Measurements from ENCODE around the gene CERS6. TPM values are rescaled to one million over a fixed set of nuclear protein-coding genes. Genes with fewer than 3 reads are reported as not detected.

CERS6 gene
- total RNA-seq, 1 donor from 2014 or later, result 25.7 TPM

DNA sequence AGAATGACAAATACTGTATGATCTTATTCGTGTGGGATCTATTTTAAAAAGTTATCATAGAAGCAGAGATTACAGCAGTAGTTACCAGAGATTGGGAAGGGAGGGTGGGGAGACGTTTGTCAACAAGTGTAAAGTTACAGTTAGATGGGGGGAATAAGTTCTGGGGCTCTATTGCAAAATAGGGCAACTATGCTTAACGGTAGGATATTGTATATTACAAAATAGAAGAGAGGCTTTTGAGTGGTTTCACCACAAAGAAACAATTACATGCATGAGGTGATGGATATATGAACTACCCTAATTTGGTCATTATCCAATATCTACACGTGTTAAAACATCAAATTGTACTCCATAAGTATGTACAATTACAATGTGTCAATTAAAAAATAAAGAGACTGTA lies 223.0 kb downstream of the CERS6 start:
- no peak for DNase-seq

DNA sequence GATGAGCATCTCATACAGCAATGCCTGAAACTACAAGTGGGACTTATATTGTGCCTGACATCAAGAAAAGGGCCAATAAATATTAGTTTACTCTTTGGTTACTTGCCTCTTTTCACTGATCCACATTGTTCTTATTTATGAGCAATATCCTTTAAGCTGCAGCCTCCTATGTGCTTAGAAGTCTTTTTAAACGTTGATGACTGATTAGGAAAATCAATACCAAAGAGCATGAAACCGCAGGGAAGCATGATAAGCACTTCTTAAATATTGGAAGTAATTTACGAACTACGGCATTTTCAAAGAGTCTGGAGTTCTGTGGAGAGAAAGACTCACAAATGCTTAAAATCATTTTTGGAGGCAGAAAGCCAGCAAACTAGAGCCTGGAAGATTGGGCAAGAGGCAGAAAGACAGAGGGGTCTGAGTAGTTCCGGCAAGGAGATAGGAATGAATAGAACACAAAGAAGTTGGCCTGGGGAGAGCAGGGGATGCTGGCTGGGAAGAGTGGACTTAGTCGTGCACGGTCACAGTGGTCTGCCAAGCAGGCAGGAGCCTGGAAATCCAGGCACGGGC lies 223.8 kb downstream of the CERS6 start:
- no peak for DNase-seq

DNA sequence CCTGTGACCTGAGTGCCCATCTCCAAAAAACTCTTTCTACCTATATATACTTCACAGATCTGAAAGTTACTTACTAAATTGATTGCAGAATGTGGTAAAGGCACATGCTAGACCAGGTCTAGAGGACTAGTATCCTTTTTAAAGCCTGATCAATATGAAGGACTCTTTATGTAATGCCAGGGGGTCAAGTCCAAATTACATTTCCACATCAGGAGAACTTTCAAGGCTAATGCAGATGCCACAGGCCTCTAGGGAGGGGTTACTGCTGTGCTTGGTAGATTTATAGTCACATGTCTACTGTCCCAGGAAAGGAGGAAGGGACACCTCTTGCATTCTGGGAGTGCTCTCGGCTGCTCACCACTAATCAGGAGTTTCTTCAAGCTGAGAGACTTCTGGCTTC lies 227.9 kb downstream of the CERS6 start:
- DNase-seq, result no peak

DNA sequence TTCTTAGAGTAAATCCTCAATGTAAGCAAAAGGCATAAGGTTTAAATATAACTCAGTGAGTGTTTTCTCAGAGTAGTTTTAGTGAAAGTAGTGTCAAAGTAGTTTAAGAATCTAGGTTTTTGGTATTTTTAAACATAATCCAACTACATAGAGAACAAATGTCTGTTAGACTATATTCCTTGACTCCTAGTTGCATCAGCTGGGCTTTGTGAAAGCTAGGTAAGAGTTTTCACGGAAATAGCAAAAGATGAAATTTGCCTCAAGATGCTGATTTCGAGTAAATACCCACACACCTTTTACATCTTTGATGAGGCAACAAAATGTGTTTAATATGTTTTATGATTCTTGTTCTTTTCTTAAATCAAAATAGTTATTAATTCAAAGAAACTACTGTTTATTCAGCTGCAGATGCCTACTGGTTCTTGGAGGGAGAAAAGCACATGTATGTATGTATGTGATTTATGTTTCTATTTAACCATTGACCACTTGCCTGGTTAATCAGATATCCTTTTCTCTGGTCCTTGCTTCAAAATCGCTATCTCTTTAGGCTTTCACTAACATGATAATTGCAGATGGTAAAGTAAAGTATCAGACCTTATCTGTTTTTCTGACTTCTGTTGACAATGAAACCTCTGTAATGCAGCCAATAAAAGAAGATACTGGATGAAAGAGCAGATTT lies 229.0 kb downstream of the CERS6 start:
- no peak for DNase-seq

DNA sequence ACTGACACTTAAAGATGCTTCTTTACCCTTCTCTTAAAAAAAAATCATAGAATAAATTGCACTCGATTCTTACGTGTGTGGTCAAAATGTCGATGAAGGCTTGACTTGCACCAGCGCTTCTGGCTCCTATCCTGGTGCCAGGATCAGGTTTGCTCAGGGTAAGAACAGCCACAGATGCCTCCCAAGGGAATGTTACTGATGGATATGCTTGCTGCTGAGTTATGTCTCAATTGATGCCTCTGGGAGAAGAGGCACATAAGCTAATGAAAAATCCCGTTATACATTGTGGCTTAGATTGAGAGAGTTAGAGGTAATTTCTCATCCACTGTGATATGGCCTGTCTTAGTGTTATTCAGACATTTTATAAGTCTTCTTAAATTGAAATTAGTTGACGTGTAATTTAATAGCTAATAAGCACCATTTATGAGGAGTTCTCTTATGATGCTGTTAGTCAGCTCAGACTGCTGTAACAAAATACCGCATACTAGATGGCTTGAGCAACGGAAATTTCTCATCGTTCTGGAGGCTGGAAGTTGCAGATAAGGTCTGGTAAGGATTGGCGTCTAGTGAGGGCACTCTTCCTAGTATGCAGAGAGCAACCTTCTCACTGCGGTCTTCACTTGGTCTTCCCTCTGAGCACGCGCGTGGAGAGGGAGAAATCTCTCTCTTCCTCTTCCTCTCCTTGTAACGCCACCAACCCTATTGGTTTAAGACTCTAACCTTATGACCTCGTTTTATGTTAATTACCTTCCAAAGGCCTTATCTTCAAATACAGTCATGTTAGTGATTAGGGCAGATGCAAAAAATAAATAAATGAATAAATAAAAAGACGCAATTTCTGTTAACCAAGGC lies 229.8 kb downstream of the CERS6 start:
- peak; percentile 29 for DNase-seq

DNA sequence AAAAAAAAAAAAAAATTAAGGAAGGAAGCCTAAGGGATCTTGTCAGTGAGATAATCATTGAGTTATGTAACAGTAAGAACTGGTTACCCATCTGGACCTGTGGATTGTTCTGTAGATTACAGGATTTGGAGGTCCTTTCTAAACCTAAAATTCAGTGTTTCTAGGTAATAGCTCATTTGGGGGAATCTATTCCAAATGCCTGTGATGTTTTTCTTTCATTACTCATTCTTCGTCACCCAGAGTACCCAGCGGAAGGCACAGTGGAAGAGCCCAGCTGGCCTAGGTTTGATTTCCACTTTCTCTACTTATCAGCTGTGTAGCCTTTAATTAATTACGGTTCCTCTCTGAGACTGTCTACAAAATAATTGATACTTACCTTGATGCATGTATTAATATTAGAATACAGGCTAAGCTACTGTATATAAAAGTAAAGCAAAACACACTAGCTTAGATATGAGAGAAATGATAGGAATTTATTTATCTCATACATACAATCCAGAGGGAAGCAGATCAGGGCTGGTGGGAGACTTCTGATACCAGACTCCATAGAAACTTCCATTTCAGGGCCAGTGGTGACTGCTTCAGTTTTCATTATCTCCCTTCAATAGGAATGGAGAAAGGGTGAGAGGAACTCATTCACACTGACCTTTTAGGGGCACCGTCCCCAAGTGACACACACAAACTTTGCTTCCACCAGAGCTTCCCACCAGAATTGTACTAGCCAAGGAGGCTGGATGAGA lies 230.6 kb downstream of the CERS6 start:
- peak; percentile 35 for DNase-seq

DNA sequence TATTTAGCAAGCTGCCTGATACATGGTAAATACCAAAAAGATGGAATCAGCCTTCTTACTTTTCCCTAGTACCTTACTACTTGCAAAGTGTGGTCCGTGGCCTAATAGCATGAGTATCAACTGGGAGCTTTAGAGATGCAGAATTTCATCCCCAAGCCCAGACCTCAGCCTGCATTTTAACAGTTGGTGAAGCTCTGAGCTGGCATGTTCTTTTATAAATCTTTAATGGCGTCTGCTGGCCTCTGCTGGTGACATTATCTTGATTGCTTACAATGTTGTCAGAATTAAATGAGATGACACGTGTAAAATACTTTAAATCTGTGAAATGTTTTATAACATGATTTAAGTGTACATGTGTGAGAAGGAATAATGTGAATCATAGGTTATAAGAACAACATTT lies 231.2 kb downstream of the CERS6 start:
- DNase-seq, result peak; percentile 35

DNA sequence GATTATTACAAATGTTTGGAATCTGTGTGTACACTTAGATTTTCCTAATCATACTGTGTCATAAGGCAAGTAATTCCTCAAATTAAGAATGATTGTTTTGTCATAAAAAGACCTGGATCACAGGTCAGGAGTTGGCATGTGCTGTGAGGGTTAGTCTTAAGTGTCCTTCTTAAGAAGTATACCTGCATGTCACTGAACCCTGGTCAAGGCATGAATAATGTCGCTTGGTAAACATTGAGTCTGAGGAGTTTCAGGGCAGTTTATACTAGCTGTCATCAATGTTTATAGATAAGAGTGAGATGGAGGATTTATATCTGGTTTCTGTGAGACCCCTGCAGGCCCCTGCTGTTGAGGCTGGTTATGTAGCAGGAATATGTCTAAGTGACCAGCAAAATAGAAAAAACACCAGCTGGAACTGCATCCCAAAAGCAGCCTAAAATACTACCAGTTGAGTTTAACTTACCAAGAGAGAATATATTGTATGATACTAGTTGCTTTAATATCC lies 234.4 kb downstream of the CERS6 start:
- no peak for DNase-seq

DNA sequence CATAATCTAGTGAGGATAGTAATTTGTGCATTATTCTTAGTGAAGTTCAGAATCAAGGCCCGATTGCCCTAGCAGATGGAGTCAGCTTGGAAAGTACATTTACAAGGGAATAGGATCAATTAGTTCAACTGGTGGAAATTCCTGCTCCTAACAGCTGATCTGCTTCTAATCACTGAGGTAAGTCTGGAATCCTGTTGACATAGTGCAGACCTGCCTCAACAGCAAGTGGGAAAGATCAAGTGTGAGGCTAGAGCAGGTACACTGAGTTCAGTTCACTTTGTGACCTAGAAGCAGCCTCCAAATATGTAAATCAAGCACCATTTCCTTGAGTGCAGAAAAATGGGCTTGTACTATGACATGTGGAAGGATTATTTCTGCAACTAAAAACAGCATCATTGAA lies 235.1 kb downstream of the CERS6 start:
- DNase-seq, result no peak

DNA sequence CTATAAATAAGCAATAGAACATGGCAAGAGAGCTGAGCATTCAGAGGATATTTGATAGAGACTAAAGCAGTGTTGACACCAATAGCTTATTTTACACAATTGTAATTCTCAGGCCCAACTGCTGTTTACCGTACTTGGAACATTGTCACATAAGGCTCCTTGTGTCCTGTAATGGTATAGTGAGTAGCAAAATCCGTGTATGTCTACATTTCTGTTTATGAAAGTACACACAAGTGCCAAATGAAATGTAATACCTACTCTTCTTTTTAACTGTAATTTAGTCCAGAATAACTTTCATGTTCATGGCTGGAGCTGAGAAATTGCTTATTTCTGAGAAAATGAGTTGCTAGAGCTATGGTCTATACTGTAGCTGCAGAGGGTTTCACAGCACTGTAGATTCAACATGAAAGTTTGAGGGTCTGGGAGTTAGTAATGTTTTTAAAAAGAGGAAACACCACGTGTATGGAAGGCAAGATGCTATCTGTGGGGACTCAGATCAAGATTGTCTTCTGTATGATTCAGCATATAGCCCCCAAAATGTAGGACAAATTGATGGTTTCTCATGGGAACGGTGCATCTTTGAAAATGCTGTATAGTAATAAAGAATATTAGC lies 236.2 kb downstream of the CERS6 start:
- DNase-seq, result no peak

DNA sequence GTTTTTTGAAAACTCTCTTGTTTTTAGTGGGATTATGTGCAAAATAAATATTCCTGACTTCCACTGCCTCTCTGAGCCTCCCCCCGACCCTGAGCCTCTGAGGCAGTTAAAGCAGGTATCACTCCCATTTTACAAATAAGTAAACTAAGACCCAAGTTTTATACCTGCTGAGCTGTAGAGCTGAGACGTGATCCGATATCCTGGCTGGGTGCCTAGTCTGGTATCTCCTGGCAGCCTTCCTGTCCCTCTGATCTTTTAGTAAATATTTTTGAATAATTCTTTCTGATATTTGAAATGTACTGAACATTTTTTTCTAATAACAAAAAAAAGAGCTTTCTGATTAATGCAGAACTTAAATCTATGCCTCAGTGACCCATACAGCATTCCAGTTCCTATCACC lies 238.1 kb downstream of the CERS6 start:
- no peak for DNase-seq

DNA sequence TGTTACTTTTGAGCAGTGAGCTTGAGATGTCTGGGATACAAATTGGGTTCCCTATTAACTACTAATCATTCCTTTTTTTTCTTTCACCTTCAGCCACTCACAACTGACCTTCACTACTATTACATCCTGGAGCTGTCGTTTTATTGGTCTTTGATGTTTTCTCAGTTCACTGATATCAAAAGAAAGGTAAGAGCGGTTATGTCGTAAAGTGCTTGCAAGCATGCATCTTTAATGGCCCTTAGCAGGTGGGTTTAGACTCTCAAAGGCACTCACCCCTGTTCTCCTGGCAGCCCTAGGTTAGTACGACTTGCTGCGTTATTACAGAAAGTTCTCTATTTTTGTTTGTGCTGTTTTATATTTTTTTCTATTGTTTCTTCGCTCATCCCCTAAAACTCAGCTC lies 238.8 kb downstream of the CERS6 start:
- no peak for DNase-seq

DNA sequence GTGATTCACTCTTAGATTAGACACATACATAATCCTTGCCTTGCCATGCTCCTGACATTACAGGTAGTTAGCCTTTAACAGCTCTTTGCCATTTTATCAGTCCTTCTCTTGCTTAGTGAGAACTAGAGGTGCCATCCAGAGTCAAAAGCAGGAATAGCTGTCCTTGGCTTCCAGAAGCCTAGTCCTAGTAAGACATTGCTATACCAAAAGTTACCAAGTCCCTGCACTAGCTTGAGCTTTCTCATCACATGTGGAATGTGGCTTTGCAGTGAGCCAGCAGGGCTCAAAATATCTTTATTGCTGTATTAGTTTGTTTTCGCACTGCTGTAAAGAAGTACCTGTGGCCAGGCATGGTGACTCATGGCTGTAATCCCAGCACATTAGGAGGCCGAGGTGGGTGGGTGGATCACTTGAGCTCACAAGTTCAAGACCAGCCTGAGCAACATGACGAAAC lies 241.6 kb downstream of the CERS6 start:
- no peak for DNase-seq

DNA sequence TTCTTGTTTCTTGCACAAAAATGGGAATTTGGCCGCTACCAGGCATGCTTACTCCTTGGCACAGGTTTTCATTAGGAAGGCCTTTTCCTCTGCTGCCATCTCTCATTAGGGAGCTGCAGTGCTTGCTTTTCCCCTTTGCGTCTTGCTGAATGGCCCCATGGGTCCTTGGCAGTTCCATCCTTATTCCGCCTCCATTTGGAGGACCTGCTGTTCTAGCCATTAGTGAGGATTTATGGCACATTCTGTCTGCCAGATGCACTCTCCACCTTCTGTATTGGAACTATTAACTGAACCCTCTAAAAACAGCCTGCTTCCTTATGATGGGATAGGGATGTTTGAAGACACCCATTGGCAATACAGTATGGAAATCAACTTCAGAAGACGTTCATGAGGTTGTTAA lies 242.9 kb downstream of the CERS6 start:
- no peak for DNase-seq

DNA sequence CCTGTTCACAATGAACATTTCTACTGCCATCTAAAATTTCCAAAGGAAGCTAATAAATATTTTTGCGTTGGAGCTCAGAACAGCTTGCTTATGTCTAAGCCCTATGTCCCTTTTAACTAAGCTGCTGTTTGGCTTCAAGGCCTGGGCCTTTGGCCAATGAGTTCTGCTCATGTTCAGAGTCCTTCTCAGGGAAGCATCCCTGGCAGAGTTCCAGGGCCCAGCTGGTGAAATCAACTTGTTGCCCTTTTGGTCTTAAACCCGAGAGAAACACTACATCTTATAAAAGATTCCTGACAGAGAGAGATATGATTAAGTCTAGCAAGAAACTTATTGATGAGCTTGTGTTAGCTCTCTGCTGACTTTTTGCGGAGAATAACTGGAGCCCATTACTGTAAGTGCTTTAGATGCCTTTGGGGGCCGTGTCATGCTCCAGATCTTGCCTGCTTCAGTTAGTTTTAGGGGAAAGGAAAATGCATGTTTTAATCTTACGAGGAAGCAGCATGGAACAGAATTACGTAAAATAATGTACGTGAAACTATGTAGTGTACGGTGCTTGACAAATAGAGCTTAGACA lies 243.9 kb downstream of the CERS6 start:
- peak; percentile 19 for DNase-seq

DNA sequence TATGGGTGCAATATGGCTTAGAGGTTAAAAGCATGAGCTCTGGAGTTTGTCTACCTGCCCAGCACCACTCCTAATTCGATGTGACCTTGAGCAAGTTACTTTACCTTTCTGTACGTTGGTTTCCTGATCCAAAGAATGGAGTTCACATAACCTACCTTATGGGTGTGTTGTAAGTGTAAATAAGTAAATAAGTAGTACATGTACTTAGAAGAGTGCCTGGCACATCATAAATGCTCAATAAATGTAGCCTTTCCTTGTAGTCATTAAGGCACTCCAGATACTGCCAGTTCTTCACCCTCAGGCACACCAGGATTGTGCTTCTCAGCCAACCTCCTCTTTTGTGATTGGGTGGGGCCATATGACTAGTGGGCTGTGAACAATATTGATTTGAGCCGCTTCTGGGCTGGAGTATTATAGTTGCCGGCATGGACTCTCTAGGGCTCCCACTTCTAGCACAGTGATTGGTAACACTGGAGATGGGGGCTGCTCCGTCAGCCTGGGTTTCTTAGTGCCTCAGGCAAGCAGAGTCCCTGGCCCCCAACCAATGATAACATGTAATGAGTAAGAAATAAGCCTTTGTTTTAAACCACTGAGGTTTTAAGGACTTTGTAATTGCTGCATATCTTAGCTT lies 244.7 kb downstream of the CERS6 start:
- no peak for DNase-seq

DNA sequence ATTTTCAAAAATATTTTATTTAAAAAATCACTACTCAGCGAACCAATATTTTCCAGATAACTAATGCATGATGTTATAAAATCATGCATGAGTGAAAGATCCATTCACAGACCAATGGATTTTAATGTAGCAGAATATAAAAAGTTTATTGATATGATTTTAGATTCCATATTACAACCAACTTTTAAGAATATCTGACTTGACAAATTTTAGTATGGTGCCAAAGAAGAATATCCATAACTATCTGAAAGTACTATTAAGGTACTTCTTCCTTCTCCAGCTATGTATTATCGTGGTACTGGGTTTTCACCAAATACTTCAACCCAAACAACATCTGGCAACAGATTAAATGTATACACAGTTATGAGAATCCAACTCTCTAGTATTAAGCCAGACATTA lies 246.5 kb downstream of the CERS6 start:
- DNase-seq, result no peak

DNA sequence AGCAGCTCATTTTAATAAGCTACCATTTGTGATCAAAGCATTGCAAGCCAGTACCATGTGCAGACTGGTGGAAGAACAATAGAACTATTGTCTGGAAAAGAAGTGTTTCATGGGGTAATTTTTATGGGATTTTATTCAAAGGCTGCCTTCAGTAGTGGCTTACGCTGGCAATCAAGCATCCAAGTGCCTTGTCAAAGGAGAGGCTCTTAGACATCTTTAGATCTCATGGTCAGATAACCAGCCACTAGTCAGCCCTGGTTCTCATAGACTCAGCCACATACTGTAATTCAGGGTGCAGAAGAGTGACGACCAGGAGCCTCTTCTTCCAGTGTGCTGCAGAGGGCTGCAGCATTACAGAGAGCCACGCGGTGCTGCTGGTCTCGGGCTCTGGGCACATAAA lies 247.9 kb downstream of the CERS6 start:
- no peak for DNase-seq

DNA sequence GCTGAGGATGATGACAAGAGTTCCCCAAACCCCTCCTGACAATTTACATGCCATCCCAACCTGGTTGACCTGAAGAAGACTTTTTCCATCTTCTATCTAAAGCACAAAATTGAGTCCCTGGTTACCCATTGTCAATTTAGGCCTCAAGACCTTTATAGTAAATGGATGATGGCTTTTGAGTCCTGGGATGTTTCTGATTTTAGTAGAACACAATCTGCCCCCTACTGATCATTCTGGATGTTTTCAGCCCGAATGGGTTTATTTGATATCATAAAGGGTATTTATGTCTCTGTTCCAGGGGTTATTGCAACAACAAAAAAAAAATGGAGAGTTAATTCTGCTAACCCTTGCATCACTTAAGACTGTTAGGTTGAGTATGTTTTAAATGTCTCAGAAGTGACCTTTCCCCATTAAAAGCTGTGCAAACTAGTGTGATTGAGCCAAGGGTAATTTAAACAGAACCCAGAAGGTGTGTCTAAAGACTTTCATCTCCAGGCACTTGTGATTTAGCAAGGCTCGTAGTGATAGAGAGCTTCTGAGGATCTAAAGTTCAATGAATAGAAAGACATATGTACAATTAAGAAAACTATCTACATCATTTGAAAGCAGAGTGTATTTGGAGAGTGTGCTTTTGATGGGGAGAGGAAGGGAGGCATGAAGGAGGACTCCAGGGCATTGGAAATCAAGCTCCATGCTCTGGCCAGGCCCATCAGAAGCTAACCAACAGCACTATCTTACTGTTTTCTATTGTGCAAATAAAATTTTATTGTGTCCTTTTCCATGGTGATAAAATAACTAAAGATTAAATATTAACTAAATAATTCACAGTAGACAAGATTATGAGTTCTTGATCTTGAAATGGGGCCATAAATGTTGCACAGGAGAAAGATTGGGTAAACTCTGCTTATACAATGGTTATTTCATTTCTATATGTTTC lies 249.7 kb downstream of the CERS6 start:
- DNase-seq, result peak; percentile 62

DNA sequence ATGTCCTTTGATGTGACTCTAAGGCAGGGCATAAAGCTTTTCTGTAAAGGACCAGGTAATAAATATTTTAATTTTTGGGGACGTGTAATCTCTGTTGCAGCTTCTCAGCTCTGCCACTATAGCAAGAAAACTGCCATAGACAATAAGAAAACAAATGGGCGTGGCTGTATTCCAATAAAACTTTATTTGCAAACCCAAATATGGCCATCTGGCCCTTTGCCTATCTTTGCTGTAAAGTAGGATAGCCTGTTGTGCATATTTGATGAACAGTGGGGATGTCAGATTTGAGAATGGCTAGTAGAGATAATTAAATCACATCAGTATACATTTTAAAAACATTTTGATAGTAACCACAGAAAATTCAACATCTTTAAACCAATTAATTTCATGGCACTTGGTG lies 250.7 kb downstream of the CERS6 start:
- no peak for DNase-seq

All from dermis blood vessel endothelial cell (primary cell).